GM19467 (cell line): ENCODE results near the gene DEUP1.
"Not testable (repeated sequence)": the region's sequence is repeated elsewhere in the genome, so short reads cannot be mapped to it uniquely, and the experiment has no call there.

Experiments
- ATAC-seq: cut with Tn5 transposase; IDR thresholded peaks from one replicate; pipeline ENCODE4 v1.9.1; 2021; ENCODE audit warnings: mild to moderate bottlenecking, moderate library complexity; ENCODE audit not compliant: unreplicated experiment

DEUP1 gene

DNA sequence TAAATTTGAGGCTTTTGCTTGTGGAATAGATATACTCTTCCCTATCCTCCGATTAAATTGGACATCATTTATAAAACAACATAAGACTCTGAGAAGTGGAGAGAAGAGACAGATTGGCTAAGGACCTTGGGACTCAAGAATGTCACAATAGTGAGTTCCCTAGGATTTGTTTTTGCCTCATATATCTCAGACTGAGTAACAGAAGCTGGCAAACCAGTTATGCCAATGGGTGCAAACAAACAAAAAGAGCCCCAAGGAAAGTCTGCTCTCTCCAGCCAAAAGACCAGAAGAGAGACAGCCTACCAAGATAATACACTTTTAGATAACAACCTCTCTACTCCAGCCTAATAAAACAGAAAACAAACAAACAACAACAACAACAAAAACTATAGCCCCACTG is 28.9 kb downstream of the DEUP1 start:
- ATAC-seq = no peak

- no peak for ATAC-seq
These were observed 30.9 kb downstream of the DEUP1 start for GRCh38 chr11:93361435-93361834.

DNA sequence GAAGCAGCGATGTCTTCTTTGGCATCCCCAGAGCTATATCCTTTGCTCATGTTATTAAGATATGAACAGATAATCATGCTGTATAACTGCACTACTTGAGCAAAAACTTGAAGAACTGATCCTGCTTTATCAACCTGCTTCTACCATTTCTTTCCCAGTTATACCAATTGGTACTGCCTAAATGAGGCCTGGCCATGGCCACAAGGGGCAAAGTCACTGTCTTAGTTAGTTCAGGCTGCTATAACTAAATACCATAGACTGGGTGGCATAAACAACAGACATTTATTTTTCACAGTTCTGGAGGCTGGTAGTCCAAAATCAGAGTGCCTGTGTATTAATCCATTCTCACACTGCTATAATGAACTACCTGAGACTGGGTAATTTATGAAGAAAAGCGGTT is 37.5 kb downstream of the DEUP1 start:
- no peak for ATAC-seq

DNA sequence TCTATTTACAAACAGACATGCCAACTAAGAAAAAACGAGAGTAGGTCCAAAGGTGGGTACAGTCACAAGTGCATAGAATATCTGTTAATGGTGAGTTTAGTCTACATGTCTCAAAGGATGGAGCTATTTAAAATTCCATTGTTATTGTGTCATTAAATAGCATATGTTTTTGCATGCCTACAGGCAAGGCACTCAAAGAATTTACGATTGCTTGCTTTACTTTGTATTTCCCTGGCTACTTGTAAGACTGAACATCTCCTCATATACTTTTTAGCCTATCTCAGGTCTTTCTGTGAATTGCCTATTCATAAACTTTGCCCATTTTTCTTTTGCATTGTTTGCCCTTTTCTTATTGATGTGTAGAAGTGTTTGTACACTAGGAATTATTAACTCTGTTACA is 39.7 kb downstream of the DEUP1 start:
- no peak for ATAC-seq

DNA sequence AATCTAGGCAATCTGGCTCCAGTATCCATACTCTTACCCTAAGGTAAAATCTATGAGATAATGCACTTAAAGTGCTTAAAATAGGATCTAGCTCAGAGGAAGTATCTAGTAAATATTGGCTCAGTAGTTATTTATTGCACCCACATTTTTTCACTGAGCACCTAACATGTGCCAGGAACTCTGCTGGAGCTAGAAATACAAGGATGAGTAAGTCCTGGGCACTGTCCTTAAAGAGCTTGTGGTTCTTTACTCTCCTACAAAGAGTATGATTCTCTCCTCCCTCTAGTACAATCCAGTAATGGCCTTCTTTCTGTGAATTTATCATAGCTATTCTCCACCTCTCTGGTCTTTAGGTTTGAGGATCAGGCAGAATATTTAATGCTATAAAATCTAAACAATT is 59.2 kb downstream of the DEUP1 start:
- no peak for ATAC-seq

DNA sequence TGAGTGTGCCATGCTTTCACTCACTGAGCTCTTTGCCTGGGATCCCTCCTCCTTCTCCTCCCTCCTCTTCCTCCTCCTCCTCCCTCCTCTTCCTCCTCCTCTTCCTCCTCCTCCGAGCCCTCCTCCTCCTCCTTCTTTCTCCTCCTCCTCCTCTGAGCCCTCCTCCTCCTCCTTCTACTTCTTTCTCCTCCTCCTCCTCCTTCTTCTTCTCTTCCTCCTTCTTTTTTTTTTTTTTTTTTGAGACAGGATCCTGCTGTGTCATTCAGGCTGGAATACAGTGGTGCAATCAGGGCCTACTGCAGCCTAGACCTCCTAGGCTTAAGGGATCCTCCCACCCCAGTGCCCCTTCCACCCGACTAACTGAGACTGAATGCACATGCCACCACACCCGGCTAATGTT is 62.3 kb downstream of the DEUP1 start:
- ATAC-seq = no peak

GRCh38 chr11:93393386-93393785 is 62.8 kb downstream of the DEUP1 start:
- ATAC-seq = no peak

- ATAC-seq = no peak
These were observed 63.9 kb downstream of the DEUP1 start for GRCh38 chr11:93394488-93394887.

GRCh38 chr11:93396316-93396715 is 65.8 kb downstream of the DEUP1 start:
- ATAC-seq = no peak

DNA sequence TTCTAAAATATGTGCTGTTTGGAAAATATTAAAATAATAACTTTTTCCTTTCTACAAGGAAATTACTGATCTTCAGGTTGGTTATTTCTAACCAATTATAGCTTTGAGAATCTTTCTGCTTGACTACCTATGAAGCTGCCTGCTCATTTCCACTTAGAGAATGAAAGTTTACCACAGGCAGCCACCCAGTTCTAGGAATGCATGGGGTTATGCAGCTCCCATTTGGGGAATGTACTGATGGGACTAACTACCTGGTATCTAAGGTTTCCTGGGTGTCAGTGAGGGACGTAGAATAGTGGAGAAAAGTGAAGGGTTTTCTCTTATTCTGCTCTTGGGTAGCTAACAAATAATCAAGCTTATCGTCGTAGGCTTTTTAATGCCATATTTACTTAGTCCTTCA is 73.4 kb downstream of the DEUP1 start:
- no peak for ATAC-seq

- ATAC-seq = no peak
These were observed 77.3 kb downstream of the DEUP1 start for GRCh38 chr11:93407777-93408401.

GRCh38 chr11:93410441-93410840 is 79.9 kb downstream of the DEUP1 start:
- no peak for ATAC-seq

- ATAC-seq = no peak
These were observed 81.2 kb downstream of the DEUP1 start for GRCh38 chr11:93411705-93412104.

GRCh38 chr11:93432247-93432646 is 101.7 kb downstream of the DEUP1 start:
- no peak for ATAC-seq

- ATAC-seq = not testable (repeated sequence)
These were observed 112.7 kb downstream of the DEUP1 start for GRCh38 chr11:93443232-93443631.

DNA sequence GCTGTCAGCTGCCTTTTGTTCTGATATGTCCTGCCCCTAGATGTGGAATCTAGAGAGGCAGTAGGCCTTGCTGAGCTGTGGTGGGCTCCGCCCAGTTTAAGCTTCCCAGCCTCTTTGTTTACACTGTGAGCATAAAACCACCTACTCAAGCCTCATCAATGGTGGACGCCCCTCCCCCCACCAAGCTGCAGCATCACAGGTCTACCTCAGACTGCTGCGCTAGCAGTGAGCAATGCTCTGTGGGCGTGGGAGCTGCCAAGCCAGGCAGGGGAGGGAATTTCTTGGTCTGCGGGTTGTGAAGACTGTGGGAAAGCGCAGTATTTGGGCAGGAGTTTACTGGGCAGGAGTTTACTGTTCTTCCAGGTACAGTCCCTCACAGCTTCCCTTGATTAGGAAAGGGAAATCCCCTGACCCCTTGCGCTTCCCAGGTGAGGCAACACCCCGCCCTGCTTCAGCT is 114.1 kb downstream of the DEUP1 start:
- no peak for ATAC-seq

GRCh38 chr11:93458286-93458685 is 127.7 kb downstream of the DEUP1 start:
- no peak for ATAC-seq

DNA sequence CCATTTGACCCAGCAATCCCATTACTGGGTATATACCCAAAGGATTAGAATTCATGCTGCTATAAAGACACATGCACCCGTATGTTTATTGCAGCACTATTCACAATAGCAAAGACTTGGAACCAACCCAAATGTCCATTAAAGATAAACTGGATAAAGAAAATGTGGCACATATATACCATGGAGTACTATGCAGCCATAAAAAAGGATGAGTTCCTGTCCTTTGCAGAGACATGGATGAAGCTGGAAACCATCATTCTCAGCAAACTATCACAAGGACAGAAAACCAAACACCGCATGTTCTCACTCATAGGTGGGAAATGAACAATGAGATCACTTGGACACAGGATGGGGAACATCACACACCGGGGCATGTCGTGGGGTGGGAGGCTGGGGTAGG is 133.1 kb downstream of the DEUP1 start:
- ATAC-seq = not testable (repeated sequence)

GRCh38 chr11:93464927-93465540 is 134.5 kb downstream of the DEUP1 start:
- ATAC-seq = no peak

DNA sequence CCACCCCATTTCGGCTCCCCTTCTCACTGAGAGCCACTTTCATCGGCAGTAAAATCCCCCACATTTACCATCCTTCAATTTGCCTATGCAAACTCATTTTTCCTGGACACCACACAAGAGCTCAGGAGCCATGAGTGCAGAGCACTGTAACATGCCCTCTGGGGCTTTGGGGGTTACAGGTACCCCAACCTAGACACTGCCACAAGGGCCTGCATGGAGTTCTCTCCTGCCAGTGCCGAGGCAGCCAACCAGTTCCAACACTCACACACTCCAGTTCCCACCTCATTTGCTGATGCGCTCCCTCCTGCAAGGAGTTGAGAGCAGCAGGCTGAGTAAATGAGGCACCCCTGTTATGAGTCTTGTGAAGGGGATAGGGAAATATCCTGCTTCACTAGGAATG is 136.5 kb downstream of the DEUP1 start:
- ATAC-seq = no peak

DNA sequence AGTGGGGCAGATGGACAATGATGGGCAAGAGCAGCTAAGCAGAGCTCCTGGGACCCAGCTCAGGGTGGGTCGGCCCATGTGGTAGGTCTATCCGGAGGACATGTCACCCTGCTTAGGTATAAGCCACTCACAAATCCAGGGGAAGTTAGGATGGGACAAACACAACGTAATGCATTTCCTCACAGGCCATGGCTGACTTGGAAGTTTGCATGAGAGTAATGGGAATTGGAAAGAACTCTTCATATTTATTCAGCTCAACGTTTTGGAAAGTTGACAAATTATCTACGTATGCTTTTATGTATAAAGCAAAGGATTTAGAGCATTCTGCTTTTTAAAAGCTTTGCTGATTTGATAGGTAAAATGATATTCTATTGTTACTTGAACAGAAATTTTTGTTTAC is 137.7 kb downstream of the DEUP1 start:
- ATAC-seq = no peak

DNA sequence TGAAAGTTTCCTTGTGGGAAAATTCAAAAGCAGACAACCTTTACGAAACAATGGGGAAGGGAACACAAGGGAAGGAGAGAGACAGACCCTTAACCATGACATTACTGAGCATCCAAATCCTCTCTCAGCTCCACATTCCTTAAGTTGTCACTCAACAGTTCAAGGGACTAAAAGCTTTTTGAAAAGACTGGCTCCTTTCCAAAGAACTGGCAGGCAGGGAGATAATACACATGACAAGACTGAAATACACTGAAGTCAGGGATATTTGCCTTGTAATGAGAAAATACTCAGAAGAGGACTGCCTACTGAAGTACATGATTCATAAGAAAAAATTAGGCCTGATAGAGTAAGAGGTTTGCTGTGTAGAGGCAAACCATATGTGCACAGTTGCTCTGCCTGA is 143.6 kb downstream of the DEUP1 start:
- ATAC-seq = no peak

- no peak for ATAC-seq
These were observed 146.3 kb downstream of the DEUP1 start for GRCh38 chr11:93476796-93477195.
